K562 (cell line): Measurements from ENCODE around the gene SH3BP2.

Experiments
- ADNP ChIP-seq: fragments of 200-800 bp; sonication (Bioruptor generic); IDR thresholded peaks from 2 replicates; pipeline ENCODE4 v1.6.1; 2016; ENCODE audit warnings: missing genetic modification characterization, missing compliant biosample characterization
- CTCF ChIP-seq, 3 experiments: IDR thresholded peaks in 2 of 3; conservative IDR thresholded peaks in 1 of 3; 2 replicates each; pipeline ENCODE4 v1.5.1; 2011 to 2012; ENCODE audit warnings: low read length in 3 of 3, mild to moderate bottlenecking in 3 of 3, control low read depth in 2 of 3, improper control_type of control experiment in 1 of 3, inconsistent platforms in 1 of 3, low read depth in 1 of 3, mixed read lengths in 1 of 3, moderate library complexity in 1 of 3; ENCODE audit not compliant: insufficient read depth in 2 of 3
- FOS ChIP-seq: IDR thresholded peaks from 3 replicates; pipeline ENCODE4 v1.6.1; 2011; ENCODE audit not compliant: insufficient read length; ENCODE audit errors: extremely low read depth
- FOXK1 ChIP-seq: sonication (generic); formaldehyde crosslinking; IDR thresholded peaks from 2 replicates; pipeline ENCODE4 v1.8.0; 2022; ENCODE audit warnings: missing genetic modification reagents, mild to moderate bottlenecking, borderline replicate concordance
- HNRNPUL1 ChIP-seq: fragments of 200-400 bp; formaldehyde crosslinking; IDR thresholded peaks from 2 replicates; pipeline ENCODE4 v1.6.1; 2017; ENCODE audit warnings: low read length
- NFRKB ChIP-seq: fragments of 450-650 bp; IDR thresholded peaks from 2 replicates; pipeline ENCODE4 v1.6.1; 2016; ENCODE audit warnings: low read depth
- POLR2A ChIP-seq: fragments of 450-650 bp; conservative IDR thresholded peaks from 2 replicates; pipeline ENCODE4 v1.6.1; 2016
- THRB ChIP-seq: fragments of 450-650 bp; formaldehyde crosslinking; conservative IDR thresholded peaks from 2 replicates; pipeline ENCODE4 v1.4.0; 2022; ENCODE audit warnings: mild to moderate bottlenecking, missing genetic modification characterization
- ZNF224 ChIP-seq: sonication (generic); formaldehyde crosslinking; IDR thresholded peaks from 2 replicates; pipeline ENCODE4 v1.8.0; 2022; ENCODE audit warnings: mild to moderate bottlenecking, missing genetic modification reagents
- TF ChIP-seq, protein P1 (sequence below): sonication (generic); formaldehyde crosslinking; IDR thresholded peaks from 2 replicates; pipeline ENCODE4 v1.8.0; 2022; ENCODE audit warnings: mild to moderate bottlenecking, missing genetic modification reagents
- TF ChIP-seq, protein P2 (sequence below): fragments of 250-450 bp; sonication (Bioruptor Pico); IDR thresholded peaks from 2 replicates; pipeline ENCODE4 v1.8.0; 2021; ENCODE audit warnings: mild to moderate bottlenecking, moderate library complexity

GRCh38 chr4:2797545-2798305, 4.8 kb downstream of the SH3BP2 start:
- TF ChIP-seq CTCF (IDR thresholded peaks at IDR 0.05 in 2 of 3, conservative IDR thresholded peaks at IDR 0.05 in 1 of 3; ENCODE audit: insufficient read depth in 2 of 3, low read depth in 1 of 3, low read length in 3 of 3), result no peak
- TF ChIP-seq, protein P1, sequence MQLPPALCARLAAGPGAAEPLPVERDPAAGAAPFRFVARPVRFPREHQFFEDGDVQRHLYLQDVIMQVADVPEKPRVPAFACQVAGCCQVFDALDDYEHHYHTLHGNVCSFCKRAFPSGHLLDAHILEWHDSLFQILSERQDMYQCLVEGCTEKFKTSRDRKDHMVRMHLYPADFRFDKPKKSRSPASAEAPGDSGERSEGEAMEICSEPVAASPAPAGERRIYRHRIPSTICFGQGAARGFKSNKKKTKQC (CRISPR knock-in tag), result no peak
- no peak for TF ChIP-seq NFRKB
- TF ChIP-seq FOXK1 (CRISPR knock-in tag), result no peak
- TF ChIP-seq POLR2A, result no peak
- TF ChIP-seq, protein P2, sequence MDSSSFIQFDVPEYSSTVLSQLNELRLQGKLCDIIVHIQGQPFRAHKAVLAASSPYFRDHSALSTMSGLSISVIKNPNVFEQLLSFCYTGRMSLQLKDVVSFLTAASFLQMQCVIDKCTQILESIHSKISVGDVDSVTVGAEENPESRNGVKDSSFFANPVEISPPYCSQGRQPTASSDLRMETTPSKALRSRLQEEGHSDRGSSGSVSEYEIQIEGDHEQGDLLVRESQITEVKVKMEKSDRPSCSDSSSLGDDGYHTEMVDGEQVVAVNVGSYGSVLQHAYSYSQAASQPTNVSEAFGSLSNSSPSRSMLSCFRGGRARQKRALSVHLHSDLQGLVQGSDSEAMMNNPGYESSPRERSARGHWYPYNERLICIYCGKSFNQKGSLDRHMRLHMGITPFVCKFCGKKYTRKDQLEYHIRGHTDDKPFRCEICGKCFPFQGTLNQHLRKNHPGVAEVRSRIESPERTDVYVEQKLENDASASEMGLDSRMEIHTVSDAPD (CRISPR knock-in tag), result no peak
- TF ChIP-seq THRB (CRISPR knock-in tag), result no peak
- no peak for TF ChIP-seq ADNP
- TF ChIP-seq FOS, result no peak
- TF ChIP-seq ZNF224 (CRISPR knock-in tag), result no peak
- TF ChIP-seq HNRNPUL1, result no peak
